ENCODE measurements around the gene IGF1R.
"Not testable (repeated sequence)": the region's sequence is repeated elsewhere in the genome, so short reads cannot be mapped to it uniquely, and the experiment has no call there.

Gene IGF1R

GRCh38 chr15:98647774-98648653 lies at the start of gene IGF1R:
IGF1R (plus strand) TSS chr15:98648539; CDS start chr15:98649582, 1,043 bp downstream.
- Histone ChIP-seq H3K9me3 (ENCODE audit: low read length) (no peaks in the 10 kb centered on the region), H3K4me1 (ENCODE audit: insufficient read depth, low read length) (peaks cover 18% of the 10 kb centered on the region), H3K27me3 (ENCODE audit: insufficient read depth, low read length) (no peaks in the 10 kb centered on the region), H3K36me3 (ENCODE audit: insufficient read depth, low read length) (no peaks in the 10 kb centered on the region), H2AFZ (ENCODE audit: low read depth, low read length) (peak within 1 kb of the TSS; percentile 49), H3K4me3 (ENCODE audit: low read length) (peak within 1 kb of the TSS; percentile 95)

GRCh38 chr15:98599909-98600691 lies 48.2 kb upstream of the IGF1R start:
- peak overlapping the region; percentile 23 for H3K4me3 ChIP-seq (ENCODE audit: low read length)
- no peaks in the 10 kb centered on the region for H3K27me3 ChIP-seq (ENCODE audit: insufficient read depth, low read length)
- H3K4me1 ChIP-seq (ENCODE audit: insufficient read depth, low read length), result peaks cover 5% of the 10 kb centered on the region
- H3K36me3 ChIP-seq (ENCODE audit: insufficient read depth, low read length), result no peaks in the 10 kb centered on the region
- H2AFZ ChIP-seq (ENCODE audit: low read depth, low read length), result peak overlapping the region; percentile 4
- H3K9me3 ChIP-seq (ENCODE audit: low read length), result peaks cover 3% of the 10 kb centered on the region

DNA sequence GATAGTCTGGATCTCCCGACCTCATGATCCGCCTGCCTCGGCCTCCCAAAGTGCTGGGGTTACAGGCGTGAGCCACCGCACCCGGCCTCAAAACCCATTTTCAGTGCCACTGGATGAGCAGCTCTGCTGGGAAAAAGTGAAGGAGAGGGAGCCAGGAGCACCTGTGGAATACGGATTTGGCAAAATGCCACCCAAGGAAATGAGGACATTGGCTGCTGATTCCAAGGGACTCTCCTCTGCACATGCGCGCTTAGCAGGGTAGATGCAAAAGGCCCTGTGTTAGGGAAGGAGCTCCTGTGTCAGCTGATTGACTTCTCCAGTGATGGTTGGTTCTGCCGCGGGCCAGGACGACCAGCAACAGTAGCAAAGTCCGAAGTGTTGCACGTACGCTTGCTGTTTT lies 43.4 kb upstream of the IGF1R start:
- Histone ChIP-seq H3K36me3 (ENCODE audit: insufficient read depth, low read length) (no peaks in the 10 kb centered on the region), H3K4me1 (ENCODE audit: insufficient read depth, low read length) (peaks cover 5% of the 10 kb centered on the region), H3K27me3 (ENCODE audit: insufficient read depth, low read length) (no peaks in the 10 kb centered on the region), H3K9me3 (ENCODE audit: low read length) (peaks cover 3% of the 10 kb centered on the region), H3K4me3 (ENCODE audit: low read length) (no peak overlapping the region), H2AFZ (ENCODE audit: low read depth, low read length) (no peak overlapping the region)

DNA sequence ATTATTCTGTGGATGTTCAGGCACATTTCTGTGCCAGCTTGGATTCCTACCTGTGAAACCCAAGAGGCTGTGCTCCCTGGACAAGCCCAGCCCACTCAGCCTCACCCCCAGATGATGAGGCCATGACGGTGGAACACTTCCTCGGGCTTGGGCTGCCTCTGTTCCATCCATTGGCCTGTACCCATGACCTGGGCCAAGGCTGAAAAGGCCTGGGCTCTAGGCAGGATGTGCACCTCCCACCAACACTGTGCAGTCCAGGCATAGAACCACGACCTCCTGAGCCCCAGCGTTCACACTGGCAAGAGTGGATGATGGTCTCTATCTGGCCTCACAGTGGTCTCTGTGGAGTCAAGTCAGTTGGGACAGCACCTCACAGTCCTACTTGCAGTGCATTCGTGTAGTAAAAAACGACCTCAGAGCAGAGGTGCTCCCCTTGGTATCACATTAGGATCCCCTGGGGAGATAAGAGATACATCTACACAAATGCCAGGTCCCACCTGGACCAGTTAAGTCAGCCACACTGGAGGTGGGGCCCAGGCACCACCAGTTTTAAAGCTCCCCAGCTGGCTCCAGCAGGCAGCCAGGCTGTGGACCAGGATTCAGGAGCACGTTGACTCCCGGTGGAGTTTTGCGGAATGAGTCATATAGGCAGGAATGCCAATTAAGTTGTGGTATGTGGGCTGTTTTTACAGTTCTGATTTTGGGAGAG lies 39.0 kb upstream of the IGF1R start:
- no peak overlapping the region for H3K4me3 ChIP-seq (ENCODE audit: low read length)
- H3K36me3 ChIP-seq (ENCODE audit: insufficient read depth, low read length), result no peaks in the 10 kb centered on the region
- H3K9me3 ChIP-seq (ENCODE audit: low read length), result no peaks in the 10 kb centered on the region
- H2AFZ ChIP-seq (ENCODE audit: low read depth, low read length), result no peak overlapping the region
- no peaks in the 10 kb centered on the region for H3K4me1 ChIP-seq (ENCODE audit: insufficient read depth, low read length)
- H3K27me3 ChIP-seq (ENCODE audit: insufficient read depth, low read length), result no peaks in the 10 kb centered on the region

- Histone ChIP-seq H3K4me1 (ENCODE audit: insufficient read depth, low read length) (no peaks in the 10 kb centered on the region), H3K27me3 (ENCODE audit: insufficient read depth, low read length) (no peaks in the 10 kb centered on the region), H3K4me3 (ENCODE audit: low read length) (no peak overlapping the region), H2AFZ (ENCODE audit: low read depth, low read length) (no peak overlapping the region), H3K36me3 (ENCODE audit: insufficient read depth, low read length) (no peaks in the 10 kb centered on the region), H3K9me3 (ENCODE audit: low read length) (no peaks in the 10 kb centered on the region)
Measured at GRCh38 chr15:98610991-98611390, 37.3 kb upstream of the IGF1R start.

- Histone ChIP-seq H3K9me3 (ENCODE audit: low read length) (no peaks in the 10 kb centered on the region), H3K36me3 (ENCODE audit: insufficient read depth, low read length) (no peaks in the 10 kb centered on the region), H3K4me1 (ENCODE audit: insufficient read depth, low read length) (no peaks in the 10 kb centered on the region), H3K4me3 (ENCODE audit: low read length) (no peak overlapping the region), H2AFZ (ENCODE audit: low read depth, low read length) (no peak overlapping the region), H3K27me3 (ENCODE audit: insufficient read depth, low read length) (no peaks in the 10 kb centered on the region)
Measured at GRCh38 chr15:98611808-98612207, 36.5 kb upstream of the IGF1R start.

- H2AFZ ChIP-seq (ENCODE audit: low read depth, low read length), result no peak overlapping the region
- H3K4me1 ChIP-seq (ENCODE audit: insufficient read depth, low read length), result no peaks in the 10 kb centered on the region
- no peak overlapping the region for H3K4me3 ChIP-seq (ENCODE audit: low read length)
- no peaks in the 10 kb centered on the region for H3K27me3 ChIP-seq (ENCODE audit: insufficient read depth, low read length)
- no peaks in the 10 kb centered on the region for H3K9me3 ChIP-seq (ENCODE audit: low read length)
- H3K36me3 ChIP-seq (ENCODE audit: insufficient read depth, low read length), result no peaks in the 10 kb centered on the region
Measured at GRCh38 chr15:98612490-98613110, 35.7 kb upstream of the IGF1R start.

DNA sequence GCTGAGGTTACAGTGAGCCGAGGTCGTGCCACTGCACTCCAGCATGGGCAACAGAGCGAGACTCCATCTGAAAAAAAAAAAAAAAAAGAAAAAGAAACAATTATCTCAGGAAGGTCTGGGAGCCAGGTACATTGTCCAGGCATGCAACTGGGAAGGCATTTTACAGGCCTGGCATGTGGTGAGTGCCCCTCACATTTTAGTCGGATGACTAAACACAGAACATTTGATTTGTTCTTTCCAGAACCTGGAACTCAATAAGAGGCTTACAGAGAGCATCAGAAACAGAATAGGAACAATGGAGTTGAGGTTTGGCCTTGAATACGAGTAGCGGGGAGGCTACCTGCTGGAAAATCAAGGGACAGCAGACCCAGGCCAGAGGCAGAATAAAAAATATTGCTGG lies 33.7 kb upstream of the IGF1R start:
- no peaks in the 10 kb centered on the region for H3K36me3 ChIP-seq (ENCODE audit: insufficient read depth, low read length)
- H3K27me3 ChIP-seq (ENCODE audit: insufficient read depth, low read length), result no peaks in the 10 kb centered on the region

DNA sequence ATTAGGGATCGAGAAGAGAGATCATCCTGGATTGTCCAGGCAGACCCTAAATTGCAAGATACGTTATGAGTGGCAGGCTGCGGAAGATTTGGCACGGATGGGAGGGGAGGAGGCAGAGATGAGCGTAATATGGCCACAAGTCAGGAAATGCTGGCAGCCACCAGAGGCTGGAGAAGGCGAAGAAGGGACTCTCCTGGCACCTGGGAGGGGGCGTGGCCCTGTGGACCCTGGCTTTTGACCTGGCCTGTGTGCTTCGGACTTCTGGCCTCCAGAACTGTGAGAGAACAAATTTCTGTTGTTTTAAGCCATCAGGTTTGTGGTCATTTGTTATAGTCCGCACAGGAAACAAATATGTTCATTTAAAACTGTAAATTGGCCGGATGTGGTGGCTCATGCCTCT lies 31.9 kb upstream of the IGF1R start:
- H3K4me1 ChIP-seq (ENCODE audit: insufficient read depth, low read length), result peaks cover 3% of the 10 kb centered on the region

More for the DNA sequence above, 33.7 kb upstream of the IGF1R start:
- no peak overlapping the region for H2AFZ ChIP-seq (ENCODE audit: low read depth, low read length)
- no peaks in the 10 kb centered on the region for H3K9me3 ChIP-seq (ENCODE audit: low read length)
- no peaks in the 10 kb centered on the region for H3K4me1 ChIP-seq (ENCODE audit: insufficient read depth, low read length)
- H3K4me3 ChIP-seq (ENCODE audit: low read length), result no peak overlapping the region

DNA sequence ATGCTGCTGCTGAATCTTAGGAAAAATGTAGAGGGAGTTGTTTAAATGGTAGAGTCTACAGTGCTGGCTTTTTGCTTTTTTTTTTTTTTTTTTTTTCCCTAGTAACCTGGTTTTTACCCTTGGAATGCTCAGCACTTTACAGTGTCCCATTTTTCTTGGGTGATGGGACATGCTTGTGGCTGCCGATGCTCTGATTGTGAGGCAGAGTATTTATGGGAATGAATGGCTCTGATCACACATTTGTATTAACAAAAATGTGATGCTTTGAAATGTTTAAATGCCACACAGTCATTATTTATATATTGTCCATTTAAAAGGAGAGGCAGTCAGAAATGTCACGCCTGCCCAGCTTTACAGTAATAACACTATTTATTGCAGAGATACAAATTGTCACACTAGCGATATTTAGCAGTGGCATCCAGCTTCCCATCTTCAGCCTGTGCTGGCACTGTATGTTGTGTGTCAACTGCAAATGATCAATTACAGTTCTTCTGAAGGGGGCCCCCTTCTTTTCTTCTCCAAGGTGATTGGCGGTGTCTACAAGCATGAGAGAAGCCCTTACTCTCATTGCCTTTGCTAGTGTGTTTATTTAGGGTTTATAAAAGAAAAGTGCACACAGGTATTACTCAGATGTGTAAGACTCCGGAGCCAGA lies 30.9 kb upstream of the IGF1R start:
- no peaks in the 10 kb centered on the region for H3K27me3 ChIP-seq (ENCODE audit: insufficient read depth, low read length)
- no peak overlapping the region for H2AFZ ChIP-seq (ENCODE audit: low read depth, low read length)
- H3K9me3 ChIP-seq (ENCODE audit: low read length), result no peaks in the 10 kb centered on the region
- H3K36me3 ChIP-seq (ENCODE audit: insufficient read depth, low read length), result no peaks in the 10 kb centered on the region
- peaks cover 3% of the 10 kb centered on the region for H3K4me1 ChIP-seq (ENCODE audit: insufficient read depth, low read length)
- H3K4me3 ChIP-seq (ENCODE audit: low read length), result no peak overlapping the region

More for the DNA sequence above, 31.9 kb upstream of the IGF1R start:
- H3K27me3 ChIP-seq (ENCODE audit: insufficient read depth, low read length), result no peaks in the 10 kb centered on the region
- H3K9me3 ChIP-seq (ENCODE audit: low read length), result no peaks in the 10 kb centered on the region
- no peaks in the 10 kb centered on the region for H3K36me3 ChIP-seq (ENCODE audit: insufficient read depth, low read length)
- no peak overlapping the region for H2AFZ ChIP-seq (ENCODE audit: low read depth, low read length)
- H3K4me3 ChIP-seq (ENCODE audit: low read length), result no peak overlapping the region

GRCh38 chr15:98618576-98618975 lies 29.8 kb upstream of the IGF1R start:
- H3K4me1 ChIP-seq (ENCODE audit: insufficient read depth, low read length); H2AFZ ChIP-seq (ENCODE audit: low read depth, low read length); H3K4me3 ChIP-seq (ENCODE audit: low read length); H3K36me3 ChIP-seq (ENCODE audit: insufficient read depth, low read length); H3K27me3 ChIP-seq (ENCODE audit: insufficient read depth, low read length); H3K9me3 ChIP-seq (ENCODE audit: low read length): not testable (repeated sequence)

GRCh38 chr15:98620020-98620419 lies 28.3 kb upstream of the IGF1R start:
- H3K4me3 ChIP-seq (ENCODE audit: low read length), result no peak overlapping the region
- peaks cover 3% of the 10 kb centered on the region for H3K4me1 ChIP-seq (ENCODE audit: insufficient read depth, low read length)
- H2AFZ ChIP-seq (ENCODE audit: low read depth, low read length), result peak overlapping the region; percentile 61
- H3K36me3 ChIP-seq (ENCODE audit: insufficient read depth, low read length), result no peaks in the 10 kb centered on the region
- no peaks in the 10 kb centered on the region for H3K9me3 ChIP-seq (ENCODE audit: low read length)
- H3K27me3 ChIP-seq (ENCODE audit: insufficient read depth, low read length), result no peaks in the 10 kb centered on the region
